NCI-H1048 (cell line): Measurements from ENCODE around the gene SSBP3.

Experiments
- DNase-seq: peaks from one replicate; lab custom pipeline; 2025; lab: John Stamatoyannopoulos, UW

SSBP3 gene

GRCh38 chr1:54409156-54410142, 3.3 kb upstream of the SSBP3 start:
- no peak for DNase-seq

GRCh38 chr1:54408147-54409066, 2.2 kb upstream of the SSBP3 start:
- DNase-seq, result no peak

GRCh38 chr1:54407404-54408146, 1.4 kb upstream of the SSBP3 start:
- DNase-seq, result peak; percentile 82

GRCh38 chr1:54407154-54407403, 885 bp upstream of the SSBP3 start:
- no peak for DNase-seq

GRCh38 chr1:54405898-54406293, 298 bp downstream of the SSBP3 start:
- no peak for DNase-seq

GRCh38 chr1:54404939-54405897, 976 bp downstream of the SSBP3 start:
- DNase-seq, result no peak

GRCh38 chr1:54404263-54404662, 1.9 kb downstream of the SSBP3 start:
- no peak for DNase-seq

GRCh38 chr1:54403808-54404261, 2.4 kb downstream of the SSBP3 start:
- DNase-seq, result no peak

- DNase-seq, result no peak
Observed at GRCh38 chr1:54403405-54403804, 2.8 kb downstream of the SSBP3 start.

GRCh38 chr1:54402896-54403295, 3.3 kb downstream of the SSBP3 start:
- no peak for DNase-seq

- DNase-seq, result no peak
Observed at GRCh38 chr1:54401799-54402198, 4.4 kb downstream of the SSBP3 start.

- no peak for DNase-seq
Observed at GRCh38 chr1:54400329-54400728, 5.9 kb downstream of the SSBP3 start.

GRCh38 chr1:54399765-54400164, 6.4 kb downstream of the SSBP3 start:
- DNase-seq, result no peak

GRCh38 chr1:54398963-54399528, 7.1 kb downstream of the SSBP3 start:
- no peak for DNase-seq

- DNase-seq, result no peak
Observed at GRCh38 chr1:54397980-54398379, 8.2 kb downstream of the SSBP3 start.

GRCh38 chr1:54397090-54397591, 9.1 kb downstream of the SSBP3 start:
- DNase-seq, result no peak

- DNase-seq, result no peak
Observed at GRCh38 chr1:54396261-54396933, 9.8 kb downstream of the SSBP3 start.

GRCh38 chr1:54395281-54395934, 10.8 kb downstream of the SSBP3 start:
- DNase-seq, result no peak

- DNase-seq, result no peak
Observed at GRCh38 chr1:54394104-54394503, 12.1 kb downstream of the SSBP3 start.
